Endothelial cell of umbilical vein (primary cell): ENCODE data around the gene SP6. TPM values are rescaled to one million over a fixed set of nuclear protein-coding genes. Genes with fewer than 3 reads are reported as not detected.

Source experiments
- BruUV-seq: library from RNA; stranded (reverse); fragments of 400-500 nt; replicated peaks from 2 replicates; lab custom pipeline; 2021; lab: Mats Ljungman, UMichigan
- CTCF ChIA-PET: fragments of 300-600, 350-600 bp; sonication (Branson Sonifier 250); formaldehyde crosslinking; loops from one replicate; lab custom pipeline; 2021; ENCODE audit warnings: antibody characterized with exemption, inconsistent platforms; lab: Charles Lee
- POLR2A ChIA-PET: fragments of 300-600, 350-600 bp; sonication (Branson Sonifier 250); formaldehyde crosslinking; loops from one replicate; lab custom pipeline; 2021; ENCODE audit warnings: antibody characterized with exemption, inconsistent platforms; lab: Charles Lee
- DNase-seq: peaks from one replicate; pipeline ENCODE4 v3.0.0-alpha.2; 2011; ENCODE audit warnings: low read depth, low spot score
- FAIRE-seq: peaks from 2 replicates; lab custom pipeline; 2011; peaks lifted over from hg19 to GRCh38; lab: Jason Lieb, UNC
- H2AFZ ChIP-seq: 2 replicates; pipeline ENCODE4 v1.6.0; 2012; ENCODE audit warnings: low read depth, low read length, control low read depth, inconsistent platforms
- H3K27ac ChIP-seq: 2 replicates; pipeline ENCODE4 v1.5.1; 2011; ENCODE audit warnings: low read depth, mild to moderate bottlenecking, control low read depth, low read length, moderate library complexity; ENCODE audit not compliant: insufficient read depth
- H3K27me3 ChIP-seq, 2 experiments: 2 replicates each; pipeline versions ENCODE4 v1.6.0 to v1.6.1; 2011; ENCODE audit warnings: low read length in 2 of 2, mixed read lengths in 1 of 2; ENCODE audit not compliant: control insufficient read depth in 2 of 2, insufficient read depth in 2 of 2
- H3K36me3 ChIP-seq, 2 experiments: 2 replicates in 1 of 2; 3 replicates in 1 of 2; pipeline ENCODE4 v1.5.1; 2011; ENCODE audit warnings: low read length in 2 of 2, mild to moderate bottlenecking in 1 of 2, moderate library complexity in 1 of 2; ENCODE audit not compliant: control insufficient read depth in 2 of 2, insufficient read depth in 2 of 2; ENCODE audit errors: extremely low read depth in 1 of 2
- H3K4me1 ChIP-seq: 3 replicates; pipeline ENCODE4 v1.5.1; 2011; ENCODE audit warnings: mild to moderate bottlenecking, low read length; ENCODE audit not compliant: control insufficient read depth, insufficient read depth; ENCODE audit errors: extremely low read depth
- H3K4me2 ChIP-seq: 2 replicates; pipeline ENCODE4 v1.6.1; 2011; ENCODE audit warnings: low read length, control low read depth, mixed read lengths; ENCODE audit not compliant: insufficient read depth
- H3K4me3 ChIP-seq, 3 experiments: fragments of 200-600 bp in 1 of 3; sonication (generic), shearing (Covaris generic) in 1 of 3; replicated peaks in 1 of 3; 2 replicates each; pipeline ENCODE4 v1.5.1; 2011 to 2016; ENCODE audit warnings: control low read depth in 3 of 3, low read length in 3 of 3, mild to moderate bottlenecking in 2 of 3, inconsistent platforms in 1 of 3, low read depth in 1 of 3, moderate library complexity in 1 of 3; ENCODE audit not compliant: insufficient read depth in 1 of 3
- H3K79me2 ChIP-seq: 2 replicates; pipeline ENCODE4 v1.6.0; 2012; ENCODE audit warnings: low read length, inconsistent platforms; ENCODE audit not compliant: control insufficient read depth, insufficient read depth
- H3K9ac ChIP-seq: replicated peaks from 2 replicates; pipeline ENCODE3; 2011; ENCODE audit warnings: low read length, control low read depth; ENCODE audit not compliant: insufficient read depth; ENCODE audit errors: extremely low read depth
- H3K9me1 ChIP-seq: replicated peaks from 3 replicates; pipeline ENCODE4 v1.6.0; 2011; ENCODE audit warnings: mild to moderate bottlenecking, low read length; ENCODE audit not compliant: control insufficient read depth, insufficient read depth; ENCODE audit errors: extremely low read depth
- H3K9me3 ChIP-seq: replicated peaks from 2 replicates; pipeline ENCODE4 v1.5.1; 2012; ENCODE audit warnings: low read length, inconsistent platforms; ENCODE audit not compliant: control insufficient read depth, insufficient read depth
- H4K20me1 ChIP-seq: replicated peaks from 2 replicates; pipeline ENCODE3; 2011; ENCODE audit warnings: mild to moderate bottlenecking, low read length; ENCODE audit not compliant: control insufficient read depth, insufficient read depth; ENCODE audit errors: extremely low read depth
- EZH2 ChIP-seq: IDR thresholded peaks from 2 replicates; pipeline ENCODE4 v1.6.1; 2012; ENCODE audit warnings: borderline replicate concordance, low read depth, mild to moderate bottlenecking, moderate library complexity, low read length, inconsistent platforms; ENCODE audit not compliant: severe bottlenecking
- FOS ChIP-seq: IDR thresholded peaks from 2 replicates; pipeline ENCODE4 v1.6.1; 2011; ENCODE audit warnings: mild to moderate bottlenecking, low read length, moderate library complexity, borderline replicate concordance; ENCODE audit not compliant: insufficient read depth
- GATA2 ChIP-seq: IDR thresholded peaks from 2 replicates; pipeline ENCODE4 v1.7.0; 2011; ENCODE audit warnings: low read depth, mild to moderate bottlenecking, moderate library complexity, mixed read lengths, low read length; ENCODE audit not compliant: insufficient read length, insufficient read depth
- JUN ChIP-seq: IDR thresholded peaks from 2 replicates; pipeline ENCODE4 v1.6.1; 2011; ENCODE audit warnings: borderline replicate concordance, low read depth; ENCODE audit not compliant: insufficient read length, insufficient read depth
- MYC ChIP-seq: IDR thresholded peaks from one replicate; pipeline ENCODE4 v1.6.1; 2011; ENCODE audit warnings: mild to moderate bottlenecking, low read depth, low read length
- POLR2A ChIP-seq: IDR thresholded peaks from 2 replicates; pipeline ENCODE4 v1.6.1; 2012; ENCODE audit warnings: low read depth, mild to moderate bottlenecking, control low read depth, low read length
- POLR2AphosphoS5 ChIP-seq: IDR thresholded peaks from 2 replicates; pipeline ENCODE4 v1.6.1; 2012; ENCODE audit warnings: low read depth, mild to moderate bottlenecking, control low read depth, low read length, moderate library complexity; ENCODE audit not compliant: insufficient read depth
- dilution Hi-C: fragments of 300-500 bp; cut with MboI; formaldehyde crosslinking; loops from one replicate; pipeline ENCODE4 v1.15.0; 2019; ENCODE audit warnings: low sequenced_read_pairs; ENCODE audit not compliant: extremely low pct_ligation_motif_present
- intact Hi-C: fragments of 100-400 bp; cut with micrococcal nuclease; formaldehyde crosslinking; loops from one replicate; pipeline ENCODE4 v1.10.0; 2022
- polyA plus RNA-seq, 4 experiments: library from polyadenylated mRNA; depleted of rRNA in 3 of 4; stranded (reverse) in 3 of 4; unstranded in 1 of 4; fragments of >200 nt; gene quantifications; 2 replicates each; pipeline versions ENCODE4 v1.2.1 to v1.2.3, GENCODE V29; 2011 to 2012; ENCODE audit warnings: missing spikeins in 1 of 4
- total RNA-seq: library from RNA; stranded (reverse); gene quantifications from 2 replicates; pipeline ENCODE4 v1.2.3, GENCODE V29; 2021
- TF ChIP-seq, protein P1 (sequence below), 2 donors: IDR thresholded peaks; 1 replicate in 1 of 2; 2 replicates in 1 of 2; pipeline ENCODE4 v1.5.1; 2011; ENCODE audit warnings: low read length in 2 of 2, mild to moderate bottlenecking in 2 of 2, moderate library complexity in 2 of 2, control low read depth in 1 of 2, inconsistent platforms in 1 of 2, low read depth in 1 of 2; ENCODE audit not compliant: insufficient read depth in 1 of 2; ENCODE audit errors: extremely low read depth in 1 of 2
- TF ChIP-seq, protein P2 (sequence below): IDR thresholded peaks from 2 replicates; pipeline ENCODE4 v1.6.1; 2011; ENCODE audit not compliant: insufficient read depth, insufficient read length

SP6 gene
- total and polyA plus RNA-seq, 2 donors (not counting 3 experiments of a cell fraction or from before 2014, with no cell fraction given), result 0.11 to 1.3 TPM

DNA sequence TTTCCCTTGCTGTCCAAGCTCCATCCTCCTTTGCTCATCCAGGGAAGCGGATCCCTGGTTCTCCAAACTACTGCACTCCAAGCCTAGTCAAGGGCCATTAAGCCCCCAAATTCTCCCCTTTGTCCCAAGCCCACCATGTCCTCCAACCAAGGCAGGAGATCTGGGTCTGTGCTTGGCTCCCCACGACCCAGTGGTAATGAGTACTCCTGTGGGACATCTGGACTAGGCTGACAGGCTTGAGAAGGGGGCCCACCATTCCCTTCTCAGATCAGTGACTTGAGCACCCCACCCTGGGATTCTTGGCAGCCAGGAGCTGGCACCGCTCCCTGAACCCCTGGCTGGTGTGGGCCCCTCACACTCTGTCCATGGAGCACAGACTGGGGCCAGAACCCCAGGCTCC, 46.5 kb downstream of the SP6 start:
- Histone ChIP-seq H3K27me3 (peaks cover 0 to 2% of the 10 kb centered on the region in 2 experiments), H3K27ac (no peak overlapping the region), H3K9me3 (no peaks in the 10 kb centered on the region), H3K36me3 (peaks cover 3 to 23% of the 10 kb centered on the region in 2 experiments), H2AFZ (no peak overlapping the region), H4K20me1 (no peaks in the 10 kb centered on the region), H3K4me1 (no peaks in the 10 kb centered on the region), H3K9me1 (no peaks in the 10 kb centered on the region), H3K4me3 (no peak overlapping the region), H3K4me2 (no peak overlapping the region), H3K9ac (no peak overlapping the region), H3K79me2 (no peaks in the 10 kb centered on the region)
- FAIRE-seq, result no peak
- BruUV-seq, result no TSS peak
- TF ChIP-seq FOS, result no peak
- TF ChIP-seq, protein P1, sequence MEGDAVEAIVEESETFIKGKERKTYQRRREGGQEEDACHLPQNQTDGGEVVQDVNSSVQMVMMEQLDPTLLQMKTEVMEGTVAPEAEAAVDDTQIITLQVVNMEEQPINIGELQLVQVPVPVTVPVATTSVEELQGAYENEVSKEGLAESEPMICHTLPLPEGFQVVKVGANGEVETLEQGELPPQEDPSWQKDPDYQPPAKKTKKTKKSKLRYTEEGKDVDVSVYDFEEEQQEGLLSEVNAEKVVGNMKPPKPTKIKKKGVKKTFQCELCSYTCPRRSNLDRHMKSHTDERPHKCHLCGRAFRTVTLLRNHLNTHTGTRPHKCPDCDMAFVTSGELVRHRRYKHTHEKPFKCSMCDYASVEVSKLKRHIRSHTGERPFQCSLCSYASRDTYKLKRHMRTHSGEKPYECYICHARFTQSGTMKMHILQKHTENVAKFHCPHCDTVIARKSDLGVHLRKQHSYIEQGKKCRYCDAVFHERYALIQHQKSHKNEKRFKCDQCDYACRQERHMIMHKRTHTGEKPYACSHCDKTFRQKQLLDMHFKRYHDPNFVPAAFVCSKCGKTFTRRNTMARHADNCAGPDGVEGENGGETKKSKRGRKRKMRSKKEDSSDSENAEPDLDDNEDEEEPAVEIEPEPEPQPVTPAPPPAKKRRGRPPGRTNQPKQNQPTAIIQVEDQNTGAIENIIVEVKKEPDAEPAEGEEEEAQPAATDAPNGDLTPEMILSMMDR (IDR thresholded peaks at IDR 0.05; ENCODE audit: extremely low read depth in 1 of 2, insufficient read depth in 1 of 2, low read depth in 1 of 2, low read length in 2 of 2), result no peak
- no peak for TF ChIP-seq GATA2
- TF ChIP-seq JUN, result no peak
- no peak for TF ChIP-seq MYC
- TF ChIP-seq EZH2, result no peak
- TF ChIP-seq, protein P2, sequence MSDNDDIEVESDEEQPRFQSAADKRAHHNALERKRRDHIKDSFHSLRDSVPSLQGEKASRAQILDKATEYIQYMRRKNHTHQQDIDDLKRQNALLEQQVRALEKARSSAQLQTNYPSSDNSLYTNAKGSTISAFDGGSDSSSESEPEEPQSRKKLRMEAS, result no peak
- no peak for TF ChIP-seq POLR2AphosphoS5
- TF ChIP-seq POLR2A, result no peak
- dilution Hi-C loops, result no loop called here
- DNase-seq, result no peak
- intact Hi-C loops, result loop anchor here (5.0 kb wide), 1 partner anchor 142 kb away; no protein-coding TSS in a partner anchor
- ChIA-PET POLR2A (no interaction called here), CTCF (interaction anchor here (0.6 to 0.8 kb wide), 2 partner anchors 17 to 30 kb away, joined by 3 read pairs; partner anchors contain the start of gene OSBPL7)
